SK-N-SH treated with all-trans-retinoic acid at 6 μM for 48 hours (cell line): ENCODE measurements around the gene PCDH9.

Experiments
- ATAC-seq: fragments of 200-7000 bp; cut with Tn5 transposase; 3 replicates; pipeline ENCODE4 v1.9.1; 2020; ENCODE audit warnings: mild to moderate bottlenecking, moderate library complexity
- ARNTL ChIP-seq: fragments of 450-650 bp; formaldehyde crosslinking; IDR thresholded peaks from 2 replicates; pipeline ENCODE4 v1.5.0; 2020; ENCODE audit warnings: low read depth, mild to moderate bottlenecking, moderate library complexity, borderline replicate concordance
- BACH2 ChIP-seq: fragments of 250-450 bp; sonication (Bioruptor Pico); IDR thresholded peaks from 2 replicates; pipeline ENCODE4 v1.9.0; 2021; ENCODE audit warnings: mild to moderate bottlenecking, borderline replicate concordance
- CSDC2 ChIP-seq: fragments of 250-450 bp; sonication (Bioruptor Pico); IDR thresholded peaks from 2 replicates; pipeline ENCODE4 v1.5.0; 2020; ENCODE audit warnings: mild to moderate bottlenecking, moderate library complexity
- ESRRG ChIP-seq: fragments of 250-450 bp; sonication (Bioruptor Pico); IDR thresholded peaks from 2 replicates; pipeline ENCODE4 v1.6.1; 2021; ENCODE audit warnings: mild to moderate bottlenecking
- GLIS3 ChIP-seq: fragments of 250-450 bp; sonication (Bioruptor Pico); IDR thresholded peaks from 2 replicates; pipeline ENCODE4 v1.5.0; 2020; ENCODE audit warnings: mild to moderate bottlenecking, moderate library complexity
- ISL1 ChIP-seq: fragments of 250-450 bp; sonication (Bioruptor Pico); IDR thresholded peaks from 2 replicates; pipeline ENCODE4 v2.1.2; 2022; ENCODE audit warnings: mild to moderate bottlenecking, moderate library complexity
- OSR1 ChIP-seq: fragments of 250-450 bp; sonication (Bioruptor Pico); IDR thresholded peaks from 2 replicates; pipeline ENCODE4 v1.8.0; 2022; ENCODE audit warnings: moderate library complexity, mild to moderate bottlenecking, inconsistent platforms
- PATZ1 ChIP-seq: fragments of 250-450 bp; sonication (Bioruptor Pico); IDR thresholded peaks from 2 replicates; pipeline ENCODE4 v1.8.0; 2020; ENCODE audit warnings: mild to moderate bottlenecking, moderate library complexity, borderline replicate concordance
- POU6F1 ChIP-seq: fragments of 250-450 bp; sonication (Bioruptor Pico); IDR thresholded peaks from 2 replicates; pipeline ENCODE4 v1.8.0; 2021; ENCODE audit warnings: low read depth, mild to moderate bottlenecking, moderate library complexity, borderline replicate concordance
- PPARA ChIP-seq: fragments of 250-450 bp; sonication (Bioruptor Pico); IDR thresholded peaks from 2 replicates; pipeline ENCODE4 v1.5.0; 2020; ENCODE audit warnings: mild to moderate bottlenecking, borderline replicate concordance
- RARB ChIP-seq: fragments of 250-450 bp; sonication (Bioruptor Pico); IDR thresholded peaks from 2 replicates; pipeline ENCODE4 v1.8.0; 2021; ENCODE audit warnings: mild to moderate bottlenecking, moderate library complexity
- SNAI2 ChIP-seq: fragments of 250-450 bp; sonication (Bioruptor Pico); IDR thresholded peaks from 2 replicates; pipeline ENCODE4 v1.5.0; 2020; ENCODE audit warnings: mild to moderate bottlenecking, moderate library complexity
- TOX ChIP-seq: fragments of 250-450 bp; sonication (Bioruptor Pico); IDR thresholded peaks from 2 replicates; pipeline ENCODE4 v1.8.0; 2021; ENCODE audit warnings: mild to moderate bottlenecking, moderate library complexity, borderline replicate concordance
- TSHZ2 ChIP-seq: fragments of 250-450 bp; sonication (Bioruptor Pico); IDR thresholded peaks from 2 replicates; pipeline ENCODE4 v1.5.0; 2020; ENCODE audit warnings: mild to moderate bottlenecking, moderate library complexity
- ZC3H10 ChIP-seq: fragments of 250-450 bp; sonication (Bioruptor Pico); IDR thresholded peaks from 2 replicates; pipeline ENCODE4 v1.5.1; 2021; ENCODE audit warnings: mild to moderate bottlenecking, moderate library complexity
- ZFP3 ChIP-seq: fragments of 250-450 bp; sonication (Bioruptor Pico); IDR thresholded peaks from 2 replicates; pipeline ENCODE4 v1.5.0; 2020; ENCODE audit warnings: mild to moderate bottlenecking, moderate library complexity
- ZFP30 ChIP-seq: fragments of 450-650 bp; formaldehyde crosslinking; IDR thresholded peaks from 2 replicates; pipeline ENCODE4 v1.5.0; 2022; ENCODE audit warnings: mild to moderate bottlenecking, moderate library complexity
- ZNF565 ChIP-seq: fragments of 450-650 bp; formaldehyde crosslinking; conservative IDR thresholded peaks from 2 replicates; pipeline ENCODE4 v1.5.0; 2020; ENCODE audit warnings: low read depth, mild to moderate bottlenecking, moderate library complexity
- ZNF70 ChIP-seq: fragments of 450-650 bp; formaldehyde crosslinking; IDR thresholded peaks from 2 replicates; pipeline ENCODE4 v1.5.0; 2020; ENCODE audit warnings: mild to moderate bottlenecking, moderate library complexity
- ZNF8 ChIP-seq: fragments of 450-650 bp; formaldehyde crosslinking; IDR thresholded peaks from 2 replicates; pipeline ENCODE4 v1.5.0; 2020; ENCODE audit warnings: mild to moderate bottlenecking, moderate library complexity
- TF ChIP-seq, protein P1 (sequence below): fragments of 250-450 bp; sonication (Bioruptor Pico); IDR thresholded peaks from 2 replicates; pipeline ENCODE4 v1.5.1; 2020; ENCODE audit warnings: low read depth, mild to moderate bottlenecking, moderate library complexity
- TF ChIP-seq, protein P2 (sequence below): fragments of 250-450 bp; sonication (Bioruptor Pico); IDR thresholded peaks from 2 replicates; pipeline ENCODE4 v1.5.1; 2021; ENCODE audit warnings: mild to moderate bottlenecking, moderate library complexity

The PCDH9 gene

DNA sequence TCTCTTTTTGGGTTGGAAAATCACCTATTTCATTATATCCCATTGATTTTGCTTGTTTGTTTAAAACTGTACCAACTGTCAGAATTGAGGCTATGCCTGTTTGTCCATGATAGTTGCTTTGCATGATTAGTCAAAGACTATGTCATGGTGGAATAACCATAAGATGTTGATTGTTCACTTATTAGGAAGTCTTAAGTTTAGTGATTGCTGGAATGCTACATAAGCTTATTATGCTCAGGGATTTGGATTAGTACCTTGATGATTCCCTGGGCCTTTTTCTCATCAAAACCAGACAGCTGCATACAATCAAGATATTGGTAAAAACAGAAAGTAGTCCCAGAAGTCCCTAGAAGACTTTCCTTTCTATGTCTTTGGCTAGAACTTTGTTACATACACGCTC lies 954.7 kb downstream of the PCDH9 start:
- no peak for ATAC-seq
- TF ChIP-seq POU6F1 (CRISPR knock-in tag) = no peak

GRCh38 chr13:66273011-66273410 lies 957.1 kb downstream of the PCDH9 start:
- no peak for ATAC-seq

GRCh38 chr13:66266761-66267160 lies 963.4 kb downstream of the PCDH9 start:
- no peak for TF ChIP-seq OSR1 (CRISPR knock-in tag)
- no peak for TF ChIP-seq ZFP30 (CRISPR knock-in tag)
- TF ChIP-seq SNAI2 (CRISPR knock-in tag) = no peak
- no peak for TF ChIP-seq ZNF8 (CRISPR knock-in tag)
- TF ChIP-seq ZNF70 (CRISPR knock-in tag) = no peak
- no peak for TF ChIP-seq ESRRG (CRISPR knock-in tag)
- no peak for ATAC-seq

More at GRCh38 chr13:66273011-66273410, 957.1 kb downstream of the PCDH9 start:
- TF ChIP-seq, protein P1, sequence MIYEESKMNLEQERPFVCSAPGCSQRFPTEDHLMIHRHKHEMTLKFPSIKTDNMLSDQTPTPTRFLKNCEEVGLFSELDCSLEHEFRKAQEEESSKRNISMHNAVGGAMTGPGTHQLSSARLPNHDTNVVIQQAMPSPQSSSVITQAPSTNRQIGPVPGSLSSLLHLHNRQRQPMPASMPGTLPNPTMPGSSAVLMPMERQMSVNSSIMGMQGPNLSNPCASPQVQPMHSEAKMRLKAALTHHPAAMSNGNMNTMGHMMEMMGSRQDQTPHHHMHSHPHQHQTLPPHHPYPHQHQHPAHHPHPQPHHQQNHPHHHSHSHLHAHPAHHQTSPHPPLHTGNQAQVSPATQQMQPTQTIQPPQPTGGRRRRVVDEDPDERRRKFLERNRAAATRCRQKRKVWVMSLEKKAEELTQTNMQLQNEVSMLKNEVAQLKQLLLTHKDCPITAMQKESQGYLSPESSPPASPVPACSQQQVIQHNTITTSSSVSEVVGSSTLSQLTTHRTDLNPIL (CRISPR knock-in tag) = no peak
- TF ChIP-seq ZNF565 (CRISPR knock-in tag) (no peak), ZC3H10 (no peak), ZNF70 (CRISPR knock-in tag) (no peak), ESRRG (CRISPR knock-in tag) (no peak), ZNF8 (CRISPR knock-in tag) (no peak), OSR1 (CRISPR knock-in tag) (no peak), ARNTL (no peak), RARB (CRISPR knock-in tag) (no peak), ISL1 (no peak), PATZ1 (CRISPR knock-in tag) (no peak), POU6F1 (CRISPR knock-in tag) (no peak)
- TF ChIP-seq, all 23 proteins: peak for 0

GRCh38 chr13:66266348-66266747 lies 963.8 kb downstream of the PCDH9 start:
- no peak for ATAC-seq
- no peak for TF ChIP-seq OSR1 (CRISPR knock-in tag)
- TF ChIP-seq ZNF565 (CRISPR knock-in tag) = no peak
- no peak for TF ChIP-seq ZNF8 (CRISPR knock-in tag)
- TF ChIP-seq GLIS3 (CRISPR knock-in tag) = no peak
- TF ChIP-seq TOX = no peak
- TF ChIP-seq ISL1 = no peak
- no peak for TF ChIP-seq RARB (CRISPR knock-in tag)
- TF ChIP-seq, protein P1 (CRISPR knock-in tag) = no peak
- no peak for TF ChIP-seq ZFP30 (CRISPR knock-in tag)
- TF ChIP-seq, protein P2, sequence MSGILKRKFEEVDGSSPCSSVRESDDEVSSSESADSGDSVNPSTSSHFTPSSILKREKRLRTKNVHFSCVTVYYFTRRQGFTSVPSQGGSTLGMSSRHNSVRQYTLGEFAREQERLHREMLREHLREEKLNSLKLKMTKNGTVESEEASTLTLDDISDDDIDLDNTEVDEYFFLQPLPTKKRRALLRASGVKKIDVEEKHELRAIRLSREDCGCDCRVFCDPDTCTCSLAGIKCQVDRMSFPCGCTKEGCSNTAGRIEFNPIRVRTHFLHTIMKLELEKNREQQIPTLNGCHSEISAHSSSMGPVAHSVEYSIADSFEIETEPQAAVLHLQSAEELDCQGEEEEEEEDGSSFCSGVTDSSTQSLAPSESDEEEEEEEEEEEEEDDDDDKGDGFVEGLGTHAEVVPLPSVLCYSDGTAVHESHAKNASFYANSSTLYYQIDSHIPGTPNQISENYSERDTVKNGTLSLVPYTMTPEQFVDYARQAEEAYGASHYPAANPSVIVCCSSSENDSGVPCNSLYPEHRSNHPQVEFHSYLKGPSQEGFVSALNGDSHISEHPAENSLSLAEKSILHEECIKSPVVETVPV (CRISPR knock-in tag) = no peak
- no peak for TF ChIP-seq PPARA (CRISPR knock-in tag)
- no peak for TF ChIP-seq ZFP3 (CRISPR knock-in tag)
- no peak for TF ChIP-seq BACH2 (CRISPR knock-in tag)
- TF ChIP-seq PATZ1 (CRISPR knock-in tag) = no peak
- no peak for TF ChIP-seq CSDC2 (CRISPR knock-in tag)
- TF ChIP-seq TSHZ2 (CRISPR knock-in tag) = no peak
- no peak for TF ChIP-seq ESRRG (CRISPR knock-in tag)
